Smooth muscle cell (in vitro differentiated cells): ENCODE measurements around the gene C1QTNF4. TPM values are rescaled to one million over a fixed set of nuclear protein-coding genes. Genes with fewer than 3 reads are reported as not detected.

ENCODE experiments used
- DNase-seq: peaks from one replicate; lab custom pipeline; 2025; ENCODE audit not compliant: unreplicated experiment; lab: John Stamatoyannopoulos, UW
- H2AFZ ChIP-seq: fragments of 200-600 bp; sonication (generic); 2 replicates; pipeline ENCODE4 v1.6.0; 2016; ENCODE audit warnings: antibody characterized with exemption, low read depth, mild to moderate bottlenecking
- H3F3A ChIP-seq: fragments of 200-600 bp; sonication (generic); 2 replicates; pipeline ENCODE4 v1.6.0; 2017; ENCODE audit warnings: antibody characterized with exemption, low read depth
- H3K27ac ChIP-seq: fragments of 200-600 bp; sonication (generic); 2 replicates; pipeline ENCODE4 v1.5.1; 2016; ENCODE audit warnings: low read depth, mild to moderate bottlenecking
- H3K27me3 ChIP-seq: fragments of 200-600 bp; sonication (generic); 2 replicates; pipeline ENCODE4 v1.6.1; 2016; ENCODE audit warnings: low read depth, mild to moderate bottlenecking
- H3K36me3 ChIP-seq: fragments of 200-600 bp; sonication (generic); 2 replicates; pipeline ENCODE4 v1.5.1; 2016; ENCODE audit warnings: low read depth
- H3K4me1 ChIP-seq: fragments of 200-600 bp; sonication (generic); 2 replicates; pipeline ENCODE4 v1.5.1; 2016; ENCODE audit warnings: low read depth
- H3K4me2 ChIP-seq: fragments of 200-600 bp; sonication (generic); 2 replicates; pipeline ENCODE4 v1.6.0; 2016; ENCODE audit warnings: mild to moderate bottlenecking
- H3K4me3 ChIP-seq: fragments of 200-600 bp; sonication (generic); 2 replicates; pipeline ENCODE4 v1.5.1; 2016; ENCODE audit warnings: mild to moderate bottlenecking
- H3K79me2 ChIP-seq: fragments of 200-600 bp; sonication (generic); 2 replicates; pipeline ENCODE4 v1.6.0; 2016; ENCODE audit warnings: low read depth, mild to moderate bottlenecking
- H3K9ac ChIP-seq: fragments of 200-600 bp; sonication (generic); 2 replicates; pipeline ENCODE4 v1.6.0; 2016; ENCODE audit warnings: low read depth
- H3K9me3 ChIP-seq: fragments of 200-600 bp; sonication (generic); replicated peaks from 2 replicates; pipeline ENCODE4 v1.5.1; 2016; ENCODE audit warnings: low read depth
- H4K20me1 ChIP-seq: fragments of 200-600 bp; sonication (generic); 2 replicates; pipeline ENCODE4 v1.6.0; 2016; ENCODE audit warnings: low read depth
- WGBS: methylation state at CpG from one replicate; pipeline ENCODE4 v1.1.7; 2016; ENCODE audit warnings: low lambda C conversion rate; 5-methylcytosine and 5-hydroxymethylcytosine counted together
- polyA plus RNA-seq: library from polyadenylated mRNA; unstranded; fragments of >200 nt; fragmentation: Nextera tagmentation; extraction: Ambion mirVana; gene quantifications from 2 replicates; pipeline ENCODE4 v1.2.1, GENCODE V29; 2016
- total RNA-seq: library from RNA; depleted of rRNA; stranded (reverse); fragments of >200 nt; gene quantifications from 2 replicates; pipeline ENCODE4 v1.2.3, GENCODE V29; 2014
- TF ChIP-seq, protein P1 (sequence below): fragments of 200-600 bp; sonication (generic); IDR thresholded peaks from 2 replicates; pipeline ENCODE4 v1.5.1; 2017; ENCODE audit warnings: borderline replicate concordance, mild to moderate bottlenecking, antibody characterized with exemption; ENCODE audit not compliant: insufficient read depth, poor library complexity, severe bottlenecking

Gene C1QTNF4
- total and polyA plus RNA-seq, 2 experiments from 2014 or later = 1.0 to 1.3 TPM

DNA sequence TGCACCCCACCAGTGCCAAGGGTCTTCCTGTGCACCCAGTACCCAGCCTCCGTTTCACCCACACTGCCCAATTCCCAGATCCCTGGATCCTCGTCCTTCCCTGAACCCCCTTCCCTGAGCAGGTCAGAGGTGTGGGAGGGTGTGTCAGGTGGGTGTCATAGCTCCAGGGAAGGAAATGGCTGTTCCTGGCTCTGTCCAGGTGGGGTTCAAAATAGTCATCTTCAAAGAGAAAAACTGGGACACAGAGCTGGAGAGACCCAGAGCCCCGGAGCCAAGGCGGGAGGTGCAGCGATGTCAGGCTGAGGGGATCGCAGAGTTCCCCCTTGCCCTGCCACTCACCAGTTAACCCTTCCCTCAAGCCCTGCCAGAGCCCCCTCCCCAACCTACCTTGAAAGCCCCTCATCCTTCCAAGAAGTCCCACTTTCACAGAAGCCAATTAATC, 698 bp downstream of the C1QTNF4 start:
- Histone ChIP-seq H3K4me2 (peak overlapping the region; percentile 89), H3K79me2 (no peaks in the 10 kb centered on the region), H3K9ac (no peak overlapping the region), H2AFZ (no peak overlapping the region), H4K20me1 (no peaks in the 10 kb centered on the region), H3K27ac (no peak overlapping the region), H3K4me1 (peaks cover 8% of the 10 kb centered on the region), H3K36me3 (no peaks in the 10 kb centered on the region), H3F3A (no peaks in the 10 kb centered on the region), H3K27me3 (peaks cover 45% of the 10 kb centered on the region), H3K9me3 (no peaks in the 10 kb centered on the region), H3K4me3 (peak overlapping the region; percentile 46)
- no peak for DNase-seq
- WGBS = 29% methylated on average over 6 of the region's 6 CpGs
- TF ChIP-seq, protein P1, sequence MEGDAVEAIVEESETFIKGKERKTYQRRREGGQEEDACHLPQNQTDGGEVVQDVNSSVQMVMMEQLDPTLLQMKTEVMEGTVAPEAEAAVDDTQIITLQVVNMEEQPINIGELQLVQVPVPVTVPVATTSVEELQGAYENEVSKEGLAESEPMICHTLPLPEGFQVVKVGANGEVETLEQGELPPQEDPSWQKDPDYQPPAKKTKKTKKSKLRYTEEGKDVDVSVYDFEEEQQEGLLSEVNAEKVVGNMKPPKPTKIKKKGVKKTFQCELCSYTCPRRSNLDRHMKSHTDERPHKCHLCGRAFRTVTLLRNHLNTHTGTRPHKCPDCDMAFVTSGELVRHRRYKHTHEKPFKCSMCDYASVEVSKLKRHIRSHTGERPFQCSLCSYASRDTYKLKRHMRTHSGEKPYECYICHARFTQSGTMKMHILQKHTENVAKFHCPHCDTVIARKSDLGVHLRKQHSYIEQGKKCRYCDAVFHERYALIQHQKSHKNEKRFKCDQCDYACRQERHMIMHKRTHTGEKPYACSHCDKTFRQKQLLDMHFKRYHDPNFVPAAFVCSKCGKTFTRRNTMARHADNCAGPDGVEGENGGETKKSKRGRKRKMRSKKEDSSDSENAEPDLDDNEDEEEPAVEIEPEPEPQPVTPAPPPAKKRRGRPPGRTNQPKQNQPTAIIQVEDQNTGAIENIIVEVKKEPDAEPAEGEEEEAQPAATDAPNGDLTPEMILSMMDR = no peak

DNA sequence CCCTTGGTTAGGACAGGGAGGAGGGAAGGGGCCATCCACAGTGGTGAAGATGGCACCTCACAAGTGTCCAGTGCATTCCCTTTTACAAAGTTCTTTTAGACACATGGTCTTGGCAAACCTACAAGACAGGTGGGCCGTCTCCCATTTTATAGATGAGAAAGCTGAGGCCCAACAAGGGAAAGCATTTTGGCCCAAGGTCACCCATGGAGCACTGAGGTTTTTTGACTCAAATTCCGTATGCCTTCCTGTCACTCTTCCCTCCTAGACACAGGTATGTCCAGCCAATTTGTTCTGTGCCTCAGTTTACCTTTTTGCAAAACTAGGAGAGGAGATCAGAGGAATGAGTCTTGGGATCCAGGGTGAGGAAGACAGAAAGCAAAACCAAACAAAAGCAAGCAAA, 1.2 kb downstream of the C1QTNF4 start:
- H3K9ac ChIP-seq = no peak overlapping the region
- TF ChIP-seq, protein P1 = no peak
- H3F3A ChIP-seq = no peaks in the 10 kb centered on the region
- no peaks in the 10 kb centered on the region for H4K20me1 ChIP-seq
- no peak overlapping the region for H3K4me3 ChIP-seq
- peaks cover 8% of the 10 kb centered on the region for H3K4me1 ChIP-seq
- no peaks in the 10 kb centered on the region for H3K9me3 ChIP-seq
- no peaks in the 10 kb centered on the region for H3K79me2 ChIP-seq
- no peak for DNase-seq
- 75% methylated on average over 2 of the region's 2 CpGs for WGBS
- no peak overlapping the region for H3K4me2 ChIP-seq
- H3K27me3 ChIP-seq = peaks cover 45% of the 10 kb centered on the region
- H3K36me3 ChIP-seq = no peaks in the 10 kb centered on the region
- no peak overlapping the region for H2AFZ ChIP-seq
- no peak overlapping the region for H3K27ac ChIP-seq

DNA sequence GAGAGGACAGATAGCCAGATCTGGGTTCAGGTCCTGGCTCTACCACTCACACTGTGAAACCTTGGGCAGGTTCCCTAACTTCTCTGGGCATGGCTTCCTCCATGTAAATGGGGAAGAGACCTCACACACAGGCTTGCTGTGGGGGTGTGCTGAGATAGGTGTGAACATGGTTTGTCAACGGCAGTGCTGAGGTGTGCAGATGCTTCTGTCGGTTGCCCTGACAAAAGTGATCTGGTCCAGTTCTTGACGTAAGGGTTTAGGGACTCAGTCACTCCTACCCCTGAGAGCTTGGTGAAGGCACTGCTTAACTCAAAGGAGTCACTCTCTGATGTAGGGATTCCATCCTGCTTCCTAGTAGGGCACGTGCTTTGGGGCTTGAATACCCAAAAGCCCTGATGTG, 2.0 kb downstream of the C1QTNF4 start:
- no peak for DNase-seq
- Histone ChIP-seq H3K9me3 (no peaks in the 10 kb centered on the region), H3K9ac (no peak overlapping the region), H3K36me3 (no peaks in the 10 kb centered on the region), H3K4me1 (peaks cover 8% of the 10 kb centered on the region), H3K4me3 (no peak overlapping the region), H2AFZ (no peak overlapping the region), H3K27ac (no peak overlapping the region), H3K27me3 (peaks cover 45% of the 10 kb centered on the region), H3K79me2 (no peaks in the 10 kb centered on the region), H3K4me2 (no peak overlapping the region), H4K20me1 (no peaks in the 10 kb centered on the region), H3F3A (no peaks in the 10 kb centered on the region)
- TF ChIP-seq, protein P1 = no peak
- WGBS = 90% methylated on average over 4 of the region's 4 CpGs

DNA sequence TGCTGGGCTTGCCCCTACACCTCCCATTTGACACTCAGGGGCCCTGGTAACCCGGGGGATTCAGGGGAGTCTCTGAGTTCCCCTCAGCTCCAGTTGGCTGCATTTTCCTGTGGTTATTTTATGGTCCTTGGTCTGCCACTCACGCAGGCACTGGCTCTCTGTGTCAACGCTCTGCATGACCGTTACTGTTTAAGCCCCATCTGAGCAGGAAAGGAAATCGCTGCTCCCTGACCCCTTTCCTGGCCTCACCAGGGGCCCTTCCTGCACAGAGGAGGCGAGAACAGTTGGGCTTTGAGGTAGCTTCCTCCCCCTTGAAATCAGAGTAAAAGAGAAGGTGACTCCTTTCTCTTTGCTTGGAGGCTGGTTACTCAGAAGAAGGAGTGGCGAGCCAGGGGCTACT, 2.4 kb downstream of the C1QTNF4 start:
- 58% methylated on average over 7 of the region's 7 CpGs for WGBS

More for the DNA sequence above, 2.4 kb downstream of the C1QTNF4 start:
- no peak overlapping the region for H3K4me2 ChIP-seq
- H3F3A ChIP-seq = no peaks in the 10 kb centered on the region
- no peaks in the 10 kb centered on the region for H4K20me1 ChIP-seq
- no peaks in the 10 kb centered on the region for H3K79me2 ChIP-seq
- H3K4me1 ChIP-seq = peaks cover 8% of the 10 kb centered on the region
- no peak overlapping the region for H3K4me3 ChIP-seq
- H3K9ac ChIP-seq = no peak overlapping the region
- no peaks in the 10 kb centered on the region for H3K9me3 ChIP-seq
- no peaks in the 10 kb centered on the region for H3K36me3 ChIP-seq
- TF ChIP-seq, protein P1 = no peak
- H3K27ac ChIP-seq = no peak overlapping the region
- no peak overlapping the region for H2AFZ ChIP-seq
- H3K27me3 ChIP-seq = peaks cover 45% of the 10 kb centered on the region
- DNase-seq = no peak
